Amniotic stem cell (primary cell): ENCODE results near the gene TNIK.
"Not testable (repeated sequence)": the region's sequence is repeated elsewhere in the genome, so short reads cannot be mapped to it uniquely, and the experiment has no call there.

Source experiments
- DNase-seq: peaks from one replicate; lab custom pipeline; 2025; lab: John Stamatoyannopoulos, UW

Gene TNIK

DNA sequence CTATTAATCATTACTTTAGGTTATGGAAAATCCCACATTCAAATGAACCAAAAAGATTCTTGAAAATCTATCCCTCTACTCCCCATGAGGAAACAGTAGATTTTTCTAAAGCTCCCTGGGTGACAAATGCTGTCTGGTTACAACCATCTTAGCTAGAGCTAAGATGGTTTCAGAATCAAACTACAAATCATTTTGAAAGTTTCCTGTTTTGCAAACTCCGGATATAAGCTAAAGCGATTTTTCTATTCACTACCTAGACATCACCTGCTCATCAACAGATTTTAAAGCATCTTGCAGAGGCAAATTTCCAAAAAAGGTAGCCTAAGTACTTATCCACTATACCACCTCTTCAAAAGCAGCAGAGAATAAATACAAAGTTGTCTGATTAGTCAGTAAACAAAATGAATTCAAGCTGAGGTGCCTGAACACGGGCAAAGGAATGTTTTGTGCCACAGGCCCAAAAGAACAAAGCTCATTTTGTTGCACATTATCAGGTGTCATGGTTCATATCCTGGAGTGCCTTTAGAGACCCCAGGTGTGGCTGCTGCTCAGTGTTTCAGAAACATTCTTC, 204.9 kb downstream of the TNIK start:
- DNase-seq: no peak

GRCh38 chr3:171254315-171254714, 205.9 kb downstream of the TNIK start:
- no peak for DNase-seq

GRCh38 chr3:171251835-171252234, 208.4 kb downstream of the TNIK start:
- no peak for DNase-seq

DNA sequence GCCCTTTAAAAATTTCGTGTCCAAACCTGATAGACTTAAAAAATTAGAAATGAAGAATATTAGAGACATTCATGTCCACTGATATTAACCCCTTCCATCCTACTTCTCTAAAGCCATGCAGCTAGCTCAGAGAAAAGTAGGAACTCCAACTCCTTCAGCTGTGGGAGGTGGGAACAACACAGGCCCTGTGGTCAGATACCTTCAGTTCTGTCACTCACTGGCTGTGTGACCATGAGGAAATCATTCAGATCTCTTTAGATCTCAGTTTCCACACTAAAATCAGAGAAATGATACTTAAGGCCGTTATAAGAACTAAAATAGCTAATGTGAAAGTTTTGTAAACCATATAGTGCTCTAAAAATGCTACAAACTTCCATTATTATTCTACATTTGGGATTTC, 209.8 kb downstream of the TNIK start:
- DNase-seq: no peak

DNA sequence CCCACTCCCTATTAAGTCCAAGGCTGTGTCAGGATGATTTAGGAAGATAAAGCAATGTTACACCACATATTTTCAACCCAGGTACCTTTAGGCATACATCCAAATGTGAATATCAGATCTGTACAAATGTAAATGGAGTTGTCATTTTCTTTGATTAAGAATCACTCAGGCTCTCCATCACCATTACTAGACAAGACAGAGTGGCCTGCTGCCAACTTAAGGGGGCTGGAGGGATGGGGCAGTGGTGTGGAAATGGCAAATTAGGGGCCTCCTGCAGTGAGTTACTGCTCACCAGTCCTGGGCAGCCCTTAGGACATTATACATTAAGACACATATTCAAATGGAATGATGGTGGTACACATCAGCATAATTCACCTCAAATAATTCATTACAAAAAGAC, 211.0 kb downstream of the TNIK start:
- no peak for DNase-seq

- DNase-seq: no peak
These were observed 211.6 kb downstream of the TNIK start for GRCh38 chr3:171248426-171249111.

DNA sequence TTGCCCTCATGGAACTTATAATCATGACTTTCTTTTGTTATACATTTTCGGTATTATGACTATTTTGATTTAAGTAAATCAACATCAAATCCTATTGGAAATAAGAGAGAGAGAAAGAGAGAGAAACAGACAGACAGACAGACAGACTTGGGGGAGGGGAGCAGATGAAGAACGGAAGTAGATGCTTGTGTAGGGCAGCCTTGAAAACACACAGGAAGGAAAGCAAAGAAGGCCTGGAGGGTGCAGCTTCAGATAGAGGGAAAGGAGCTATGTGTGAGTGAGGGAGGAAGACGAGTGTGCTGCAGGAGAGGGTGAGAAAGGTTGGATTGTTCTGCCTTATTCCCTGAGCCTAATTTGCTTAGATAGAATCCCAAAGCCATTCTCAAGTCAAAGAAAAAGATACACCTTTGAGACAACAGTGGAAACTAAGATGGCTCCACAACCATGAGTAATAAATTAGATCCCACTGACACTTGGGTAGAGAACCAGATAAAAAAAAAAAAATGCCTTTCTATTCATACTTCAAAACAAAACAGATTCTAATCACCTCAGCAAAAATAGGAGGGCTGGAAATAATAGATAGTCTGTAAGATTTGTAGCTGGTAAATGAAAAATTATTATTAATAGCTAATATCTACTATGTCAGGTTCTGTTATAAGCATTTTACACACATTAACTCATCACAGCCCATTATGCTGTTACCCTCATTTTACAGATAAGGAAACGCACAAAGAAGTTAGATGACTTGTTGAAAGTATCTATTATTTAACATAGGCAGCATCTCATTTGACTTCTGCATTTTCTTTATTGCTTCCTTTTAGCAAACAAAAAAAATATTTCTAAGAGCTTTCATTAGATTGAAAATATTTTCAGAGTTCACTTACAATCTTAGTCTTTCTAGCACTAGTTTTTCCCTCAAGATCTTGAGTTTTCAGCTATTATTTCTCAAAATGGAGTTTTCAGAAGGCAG, 214.1 kb downstream of the TNIK start:
- DNase-seq: no peak

DNA sequence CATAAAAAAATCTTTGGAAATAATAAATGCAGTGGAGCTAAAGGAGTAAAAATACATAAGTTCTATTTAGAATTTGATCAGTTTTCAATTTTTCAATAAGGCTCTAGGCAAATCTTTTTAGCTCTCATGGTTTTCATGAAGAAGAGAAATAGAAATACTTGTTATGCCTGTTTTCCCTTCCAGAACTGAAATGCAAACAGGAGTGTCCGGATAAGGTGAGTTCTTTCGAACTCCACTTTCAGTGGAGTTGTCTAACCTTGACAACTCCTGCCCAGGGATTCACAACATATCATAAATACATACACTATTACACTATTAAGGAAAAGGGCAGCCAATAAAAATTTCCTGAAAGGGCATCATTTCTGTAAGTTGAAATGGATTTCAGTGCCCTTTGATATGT, 217.3 kb downstream of the TNIK start:
- DNase-seq: no peak

DNA sequence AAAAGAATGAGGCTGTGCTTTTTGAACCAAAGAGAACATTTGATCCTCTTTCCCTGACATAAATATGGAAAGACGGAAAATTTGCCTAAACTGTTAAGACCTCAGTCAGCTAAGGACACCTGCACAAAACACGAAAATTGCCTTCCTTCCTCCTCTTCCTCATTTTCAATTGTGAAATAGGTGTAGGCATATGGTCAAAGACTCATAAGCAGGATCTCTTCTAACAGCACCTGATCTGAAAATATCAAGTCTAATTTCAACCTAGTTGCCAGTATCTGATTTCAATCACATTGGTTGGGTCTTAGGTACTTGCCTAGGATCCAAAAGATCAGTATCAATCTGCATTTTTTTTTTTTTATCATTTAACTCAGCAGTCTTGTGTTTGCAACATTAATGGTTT, 218.0 kb downstream of the TNIK start:
- DNase-seq: no peak

DNA sequence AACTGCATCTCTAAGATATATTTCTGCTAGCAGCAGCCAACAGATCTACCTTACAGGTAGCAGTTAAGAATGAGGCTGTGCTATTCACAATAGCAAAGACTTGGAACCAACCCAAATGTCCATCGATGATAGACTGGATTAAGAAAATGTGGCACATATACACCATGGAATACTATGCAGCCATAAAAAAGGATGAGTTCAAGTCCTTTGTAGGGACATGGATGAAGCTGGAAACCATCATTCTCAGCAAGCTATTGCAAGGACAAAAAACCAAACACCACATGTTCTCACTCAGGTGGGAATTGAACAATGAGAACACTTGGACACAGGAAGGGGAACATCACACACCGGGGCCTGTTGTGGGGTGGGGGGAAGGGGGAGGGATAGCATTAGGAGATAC, 218.6 kb downstream of the TNIK start:
- not testable (repeated sequence) for DNase-seq

DNA sequence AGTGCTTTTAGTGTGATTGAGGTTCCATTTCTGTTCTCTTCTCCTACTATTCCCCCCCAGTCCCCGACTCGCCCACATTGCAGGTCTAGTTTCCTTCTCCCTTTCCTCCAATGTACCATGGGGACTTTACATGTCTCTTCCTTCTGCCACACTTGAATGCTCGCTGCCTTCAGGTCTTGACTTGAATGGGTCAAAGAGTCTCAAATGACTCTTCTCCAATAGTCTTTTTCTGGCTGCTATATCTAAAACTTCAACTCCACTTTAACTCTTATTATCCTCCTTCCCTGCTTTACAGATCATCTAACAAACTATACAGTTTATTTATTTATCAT, 219.7 kb downstream of the TNIK start:
- no peak for DNase-seq

DNA sequence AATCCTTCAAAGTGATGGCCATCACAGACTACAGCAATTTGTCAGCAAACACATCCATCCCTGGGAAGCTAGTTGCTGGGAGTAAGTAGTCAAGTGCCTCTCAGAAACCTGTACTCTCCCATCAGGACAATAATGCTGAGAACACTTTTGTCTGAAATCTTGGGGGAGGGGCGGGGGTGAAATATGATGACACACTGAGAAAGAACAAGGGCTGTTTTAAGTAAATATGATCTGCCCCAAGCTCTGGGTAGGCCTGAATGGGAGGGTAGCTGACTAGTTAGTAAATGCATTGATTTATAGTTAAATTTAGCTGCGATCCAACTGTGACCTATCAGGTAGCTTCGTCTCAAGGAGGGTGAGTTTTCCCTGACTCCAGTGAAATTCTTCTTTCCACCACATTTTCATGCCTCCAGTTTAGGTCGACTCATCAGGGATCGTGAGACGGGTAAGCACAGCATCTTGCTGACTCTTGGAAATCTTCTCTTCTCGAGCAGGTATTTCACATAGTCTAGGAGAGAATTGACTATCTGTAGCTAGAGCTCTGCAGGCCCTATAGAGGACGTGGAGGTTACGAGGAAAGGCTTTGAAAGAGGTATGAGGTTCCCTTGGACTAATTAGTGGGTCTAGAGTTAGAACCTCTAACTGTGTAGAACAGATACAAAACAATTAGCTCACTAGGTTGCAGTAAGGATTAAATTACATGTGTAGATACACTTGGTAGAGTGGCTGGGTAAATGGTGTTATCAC, 220.3 kb downstream of the TNIK start:
- DNase-seq: no peak

DNA sequence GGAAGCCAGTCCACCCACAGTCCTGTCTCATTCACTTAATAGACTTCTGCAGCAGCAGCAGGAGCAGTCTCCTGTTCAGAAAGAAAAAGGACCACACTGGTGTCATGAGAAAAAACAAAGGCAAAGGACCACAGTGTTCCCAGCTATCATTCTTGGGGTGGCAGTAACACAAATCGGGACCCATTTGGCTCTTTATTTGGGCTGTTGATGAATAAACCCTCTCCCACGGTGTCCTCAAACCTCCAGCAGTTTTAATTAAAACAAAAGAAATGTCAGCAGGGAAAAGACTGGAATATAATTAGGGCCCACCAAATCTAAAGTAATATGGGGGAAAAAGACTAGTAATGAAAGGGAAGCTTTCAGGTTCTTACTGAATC, 223.2 kb downstream of the TNIK start:
- no peak for DNase-seq

- DNase-seq: no peak
These were observed 223.8 kb downstream of the TNIK start for GRCh38 chr3:171236265-171237008.

- no peak for DNase-seq
These were observed 225.8 kb downstream of the TNIK start for GRCh38 chr3:171234298-171235010.

GRCh38 chr3:171231361-171231760, 228.8 kb downstream of the TNIK start:
- DNase-seq: no peak

- no peak for DNase-seq
These were observed 229.3 kb downstream of the TNIK start for GRCh38 chr3:171230865-171231264.

- DNase-seq: no peak
These were observed 231.0 kb downstream of the TNIK start for GRCh38 chr3:171229173-171229572.

- no peak for DNase-seq
These were observed 232.0 kb downstream of the TNIK start for GRCh38 chr3:171228240-171228639.

DNA sequence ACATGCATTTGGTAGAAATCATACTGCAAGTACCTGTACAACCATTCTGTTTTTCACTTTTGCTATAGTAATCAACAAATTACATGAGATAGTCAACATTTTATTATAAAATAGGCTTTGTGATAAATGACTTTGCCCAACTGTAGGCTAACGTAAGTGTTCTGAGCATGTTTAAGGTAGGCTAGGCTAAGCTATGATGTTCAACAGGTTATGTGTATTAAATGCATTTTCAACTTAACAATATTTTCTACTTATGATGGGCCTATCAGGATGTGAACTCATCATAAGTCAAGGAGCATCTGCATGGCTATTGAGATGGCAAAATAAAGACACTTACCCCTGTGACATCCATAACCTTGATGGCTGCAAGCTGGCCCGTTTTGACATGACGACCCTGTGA, 232.4 kb downstream of the TNIK start:
- no peak for DNase-seq

- DNase-seq: no peak
These were observed 232.8 kb downstream of the TNIK start for GRCh38 chr3:171227359-171227758.
